GM23338 (cell line): ENCODE results near the gene ATP6V0A4. TPM values are rescaled to one million over a fixed set of nuclear protein-coding genes. Genes with fewer than 3 reads are reported as not detected.

Experiments
- ATAC-seq: fragments of 200-7000 bp; cut with Tn5 transposase; 3 replicates; pipeline ENCODE4 v1.9.1; 2020
- DNase-seq: peaks from one replicate; pipeline ENCODE4 v3.0.0-alpha.2; 2015; ENCODE audit warnings: low spot score
- H2AFZ ChIP-seq: fragments of 200-600 bp; sonication (generic); 2 replicates; pipeline ENCODE4 v1.8.0; 2016; ENCODE audit warnings: antibody characterized with exemption, mild to moderate bottlenecking, moderate library complexity
- H3F3A ChIP-seq: fragments of 200-600 bp; sonication (generic); replicated peaks from 2 replicates; pipeline ENCODE4 v1.8.0; 2017; ENCODE audit warnings: antibody characterized with exemption, mixed run types, low read depth
- H3K27ac ChIP-seq: fragments of 200-600 bp; sonication (generic); 2 replicates; pipeline ENCODE4 v1.6.1; 2016; ENCODE audit warnings: low read depth
- H3K27me3 ChIP-seq: fragments of 200-600 bp; sonication (generic); 2 replicates; pipeline ENCODE4 v1.8.0; 2016; ENCODE audit warnings: mild to moderate bottlenecking, mixed run types, moderate library complexity; ENCODE audit not compliant: insufficient read depth
- H3K36me3 ChIP-seq: fragments of 200-600 bp; sonication (generic); 2 replicates; pipeline ENCODE4 v1.8.0; 2016; ENCODE audit warnings: mild to moderate bottlenecking; ENCODE audit not compliant: insufficient read depth
- H3K4me1 ChIP-seq: fragments of 200-600 bp; sonication (generic); 2 replicates; pipeline ENCODE4 v1.8.0; 2016; ENCODE audit warnings: mild to moderate bottlenecking, moderate library complexity; ENCODE audit not compliant: insufficient read depth
- H3K4me2 ChIP-seq: fragments of 200-600 bp; sonication (generic); 2 replicates; pipeline ENCODE4 v1.7.1; 2017; ENCODE audit warnings: mixed run types
- H3K4me3 ChIP-seq: fragments of 200-600 bp; sonication (generic); 2 replicates; pipeline ENCODE4 v1.6.1; 2016; ENCODE audit warnings: mixed run types
- H3K79me2 ChIP-seq: fragments of 200-600 bp; sonication (generic); replicated peaks from 2 replicates; pipeline ENCODE4 v1.8.0; 2017; ENCODE audit warnings: mild to moderate bottlenecking; ENCODE audit not compliant: insufficient read depth
- H3K9me2 ChIP-seq: fragments of 200-600 bp; sonication (generic); 2 replicates; pipeline ENCODE4 v1.8.0; 2017; ENCODE audit not compliant: insufficient read depth
- H4K20me1 ChIP-seq: fragments of 200-600 bp; sonication (generic); replicated peaks from 2 replicates; pipeline ENCODE4 v1.8.0; 2017; ENCODE audit warnings: mild to moderate bottlenecking; ENCODE audit not compliant: insufficient read depth
- H3K27ac Mint-ChIP-seq: 2 replicates; pipeline ENCODE4 v1.8.0; 2020; ENCODE audit warnings: inconsistent platforms, mild to moderate bottlenecking, moderate library complexity, mixed read lengths
- H3K27me3 Mint-ChIP-seq: 3 replicates; pipeline ENCODE4 v1.8.0; 2022; ENCODE audit warnings: low read depth, mild to moderate bottlenecking, moderate library complexity, mixed read lengths, inconsistent platforms; ENCODE audit not compliant: insufficient read depth, poor library complexity
- H3K36me3 Mint-ChIP-seq: 3 replicates; pipeline ENCODE4 v1.8.0; 2021; ENCODE audit warnings: low read depth, mild to moderate bottlenecking, inconsistent platforms, moderate library complexity, mixed read lengths
- H3K4me1 Mint-ChIP-seq: 3 replicates; pipeline ENCODE4 v1.8.0; 2020; ENCODE audit warnings: mild to moderate bottlenecking, inconsistent platforms, mixed read lengths
- H3K4me3 Mint-ChIP-seq: 3 replicates; pipeline ENCODE4 v1.8.0; 2021; ENCODE audit warnings: moderate library complexity, mild to moderate bottlenecking, inconsistent platforms, mixed read lengths
- H3K9me3 Mint-ChIP-seq: 3 replicates; pipeline ENCODE4 v1.8.0; 2020; ENCODE audit warnings: moderate library complexity, mild to moderate bottlenecking, inconsistent platforms, mixed read lengths
- CREB1 ChIP-seq: fragments of 250-450 bp; sonication (Bioruptor Pico); IDR thresholded peaks from 2 replicates; pipeline ENCODE4 v1.5.0; 2020; ENCODE audit warnings: low read depth, mild to moderate bottlenecking, moderate library complexity
- EZH2 ChIP-seq: fragments of 200-600 bp; sonication (generic); IDR thresholded peaks from one replicate; pipeline ENCODE4 v1.8.0; 2017; ENCODE audit warnings: antibody characterized with exemption, mild to moderate bottlenecking, low read depth; ENCODE audit not compliant: unreplicated experiment
- JUNB ChIP-seq: IDR thresholded peaks from one replicate; pipeline ENCODE4 v1.6.1; 2016; ENCODE audit warnings: antibody characterized with exemption; ENCODE audit not compliant: unreplicated experiment
- NANOG ChIP-seq: IDR thresholded peaks from 2 replicates; pipeline ENCODE4 v1.6.1; 2016; ENCODE audit warnings: antibody characterized with exemption, borderline replicate concordance
- STAT1 ChIP-seq: IDR thresholded peaks from one replicate; pipeline ENCODE4 v1.6.1; 2016; ENCODE audit warnings: antibody characterized with exemption; ENCODE audit not compliant: unreplicated experiment
- ZNF331 ChIP-seq: fragments of 250-450 bp; sonication (Bioruptor Pico); IDR thresholded peaks from 2 replicates; pipeline ENCODE4 v1.5.0; 2020; ENCODE audit warnings: low read depth, mild to moderate bottlenecking, moderate library complexity
- polyA plus RNA-seq: library from polyadenylated mRNA; unstranded; fragments of >200 nt; fragmentation: Nextera tagmentation; extraction: Ambion mirVana; gene quantifications from 2 replicates; pipeline ENCODE4 v1.2.1, GENCODE V29; 2016
- total RNA-seq: library from RNA; depleted of rRNA; stranded (reverse); fragments of >200 nt; shearing (Covaris generic); gene quantifications from 2 replicates; pipeline ENCODE4 v1.2.3, GENCODE V29; 2014
- TF ChIP-seq, protein P1 (sequence below): IDR thresholded peaks from one replicate; pipeline ENCODE4 v1.6.1; 2018; ENCODE audit warnings: antibody characterized with exemption; ENCODE audit not compliant: unreplicated experiment
- TF ChIP-seq, protein P2 (sequence below): IDR thresholded peaks from 2 replicates; pipeline ENCODE4 v1.6.1; 2016; ENCODE audit warnings: antibody characterized with exemption
- TF ChIP-seq, protein P3 (sequence below), 2 experiments: fragments of 200-600 bp in 1 of 2; sonication (generic) in 1 of 2; conservative IDR thresholded peaks; 2 replicates each; pipeline versions ENCODE4 v1.5.1 to v1.6.1; 2016 to 2017; ENCODE audit warnings: antibody characterized with exemption in 2 of 2, low read depth in 2 of 2, mild to moderate bottlenecking in 2 of 2, moderate library complexity in 1 of 2
- TF ChIP-seq, protein P4 (sequence below): fragments of 250-450 bp; sonication (Bioruptor Pico); IDR thresholded peaks from 2 replicates; pipeline ENCODE4 v1.5.0; 2020; ENCODE audit warnings: mild to moderate bottlenecking, moderate library complexity

Gene ATP6V0A4
- total and polyA plus RNA-seq, 2 experiments from 2014 or later: 0.10 to 1.3 TPM

DNA sequence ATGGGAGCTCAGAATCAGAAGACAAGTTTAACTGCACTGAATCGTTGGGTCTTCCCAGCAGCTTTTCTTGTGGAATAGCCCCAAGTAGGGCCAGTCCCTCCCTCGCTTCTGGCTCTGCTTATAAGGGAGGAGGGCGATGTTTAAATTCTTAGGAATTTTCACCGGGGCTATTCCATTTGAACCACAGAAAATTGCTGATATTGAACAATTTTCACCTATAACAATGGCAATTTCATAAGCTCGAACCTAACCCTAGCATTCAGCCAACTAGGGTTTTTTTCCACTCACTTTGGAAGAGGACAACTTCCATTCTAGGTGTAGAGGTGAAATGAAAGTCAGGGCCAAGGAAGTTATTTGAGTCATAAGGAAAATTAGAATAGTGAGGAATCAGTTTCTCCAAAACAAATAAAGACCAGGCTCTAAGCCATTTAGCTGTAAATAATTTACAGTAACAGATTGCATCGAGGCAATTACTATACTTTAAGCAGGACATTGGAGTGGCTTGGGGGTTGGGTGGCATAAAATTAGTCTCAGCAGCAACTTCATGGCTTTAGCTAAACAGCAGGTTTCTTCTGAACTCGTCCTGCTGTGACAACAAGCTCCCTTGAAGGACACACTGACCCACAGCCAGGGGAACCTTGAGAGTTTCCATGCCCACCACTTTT, 1.5 kb upstream of the ATP6V0A4 start (continued):
- TF ChIP-seq, protein P1, sequence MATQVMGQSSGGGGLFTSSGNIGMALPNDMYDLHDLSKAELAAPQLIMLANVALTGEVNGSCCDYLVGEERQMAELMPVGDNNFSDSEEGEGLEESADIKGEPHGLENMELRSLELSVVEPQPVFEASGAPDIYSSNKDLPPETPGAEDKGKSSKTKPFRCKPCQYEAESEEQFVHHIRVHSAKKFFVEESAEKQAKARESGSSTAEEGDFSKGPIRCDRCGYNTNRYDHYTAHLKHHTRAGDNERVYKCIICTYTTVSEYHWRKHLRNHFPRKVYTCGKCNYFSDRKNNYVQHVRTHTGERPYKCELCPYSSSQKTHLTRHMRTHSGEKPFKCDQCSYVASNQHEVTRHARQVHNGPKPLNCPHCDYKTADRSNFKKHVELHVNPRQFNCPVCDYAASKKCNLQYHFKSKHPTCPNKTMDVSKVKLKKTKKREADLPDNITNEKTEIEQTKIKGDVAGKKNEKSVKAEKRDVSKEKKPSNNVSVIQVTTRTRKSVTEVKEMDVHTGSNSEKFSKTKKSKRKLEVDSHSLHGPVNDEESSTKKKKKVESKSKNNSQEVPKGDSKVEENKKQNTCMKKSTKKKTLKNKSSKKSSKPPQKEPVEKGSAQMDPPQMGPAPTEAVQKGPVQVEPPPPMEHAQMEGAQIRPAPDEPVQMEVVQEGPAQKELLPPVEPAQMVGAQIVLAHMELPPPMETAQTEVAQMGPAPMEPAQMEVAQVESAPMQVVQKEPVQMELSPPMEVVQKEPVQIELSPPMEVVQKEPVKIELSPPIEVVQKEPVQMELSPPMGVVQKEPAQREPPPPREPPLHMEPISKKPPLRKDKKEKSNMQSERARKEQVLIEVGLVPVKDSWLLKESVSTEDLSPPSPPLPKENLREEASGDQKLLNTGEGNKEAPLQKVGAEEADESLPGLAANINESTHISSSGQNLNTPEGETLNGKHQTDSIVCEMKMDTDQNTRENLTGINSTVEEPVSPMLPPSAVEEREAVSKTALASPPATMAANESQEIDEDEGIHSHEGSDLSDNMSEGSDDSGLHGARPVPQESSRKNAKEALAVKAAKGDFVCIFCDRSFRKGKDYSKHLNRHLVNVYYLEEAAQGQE: no peak

DNA sequence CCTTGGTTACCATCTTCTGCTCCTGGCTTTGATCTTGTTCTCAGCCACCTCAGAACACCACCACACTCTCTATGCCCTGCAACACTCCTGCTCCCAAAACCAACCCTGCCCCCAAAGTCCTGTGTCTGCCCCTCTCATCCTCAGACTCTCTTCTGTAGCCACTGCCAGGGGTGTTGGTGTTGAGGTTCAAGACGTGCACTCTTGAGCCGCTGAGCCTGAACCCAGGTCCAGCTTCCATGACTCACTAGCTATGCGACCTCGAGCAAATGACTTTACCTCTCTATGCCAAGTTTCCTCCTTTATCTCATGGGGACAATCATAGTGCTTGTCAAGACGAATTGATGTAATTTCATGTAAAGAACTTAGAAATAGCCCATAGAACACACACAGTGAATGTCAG, 840 bp upstream of the ATP6V0A4 start:
- Mint-ChIP-seq H3K9me3 (no peaks in the 10 kb centered on the region), H3K4me3 (peak overlapping the region; percentile 47; the same call in 2 of the 3 replicates), H3K27me3 (peaks cover 8% of the 10 kb centered on the region), H3K27ac (no peak overlapping the region), H3K36me3 (no peaks in the 10 kb centered on the region), H3K4me1 (peaks cover 32% of the 10 kb centered on the region)
- no peaks in the 10 kb centered on the region for H4K20me1 ChIP-seq
- no peaks in the 10 kb centered on the region for H3K79me2 ChIP-seq
- peaks cover 4% of the 10 kb centered on the region; the same call in 1 of the 2 replicates for H3K9me2 ChIP-seq
- no peak overlapping the region for H3K4me3 ChIP-seq
- H3K36me3 ChIP-seq: no peaks in the 10 kb centered on the region
- peaks cover 21% of the 10 kb centered on the region for H3K4me1 ChIP-seq
- 0 out of 2 replicates have a peak overlapping the region, but pooled peaks have one; percentile 72 for H3K4me2 ChIP-seq
- no peak overlapping the region for H3K27ac ChIP-seq
- H3F3A ChIP-seq: 0 out of 2 replicates have a peak, but pooled peaks cover 4% of the 10 kb centered on the region
- peak overlapping the region; percentile 87; the same call in 1 of the 2 replicates for H2AFZ ChIP-seq
- ATAC-seq (no peak), DNase-seq (no peak)
- H3K27me3 ChIP-seq: no peaks in the 10 kb centered on the region
- TF ChIP-seq NANOG (no peak), EZH2 (no peak), CREB1 (CRISPR knock-in tag) (no peak), JUNB (no peak), STAT1 (no peak), ZNF331 (no peak)
- TF ChIP-seq, protein P2, sequence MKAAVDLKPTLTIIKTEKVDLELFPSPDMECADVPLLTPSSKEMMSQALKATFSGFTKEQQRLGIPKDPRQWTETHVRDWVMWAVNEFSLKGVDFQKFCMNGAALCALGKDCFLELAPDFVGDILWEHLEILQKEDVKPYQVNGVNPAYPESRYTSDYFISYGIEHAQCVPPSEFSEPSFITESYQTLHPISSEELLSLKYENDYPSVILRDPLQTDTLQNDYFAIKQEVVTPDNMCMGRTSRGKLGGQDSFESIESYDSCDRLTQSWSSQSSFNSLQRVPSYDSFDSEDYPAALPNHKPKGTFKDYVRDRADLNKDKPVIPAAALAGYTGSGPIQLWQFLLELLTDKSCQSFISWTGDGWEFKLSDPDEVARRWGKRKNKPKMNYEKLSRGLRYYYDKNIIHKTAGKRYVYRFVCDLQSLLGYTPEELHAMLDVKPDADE: no peak
- TF ChIP-seq, protein P3, sequence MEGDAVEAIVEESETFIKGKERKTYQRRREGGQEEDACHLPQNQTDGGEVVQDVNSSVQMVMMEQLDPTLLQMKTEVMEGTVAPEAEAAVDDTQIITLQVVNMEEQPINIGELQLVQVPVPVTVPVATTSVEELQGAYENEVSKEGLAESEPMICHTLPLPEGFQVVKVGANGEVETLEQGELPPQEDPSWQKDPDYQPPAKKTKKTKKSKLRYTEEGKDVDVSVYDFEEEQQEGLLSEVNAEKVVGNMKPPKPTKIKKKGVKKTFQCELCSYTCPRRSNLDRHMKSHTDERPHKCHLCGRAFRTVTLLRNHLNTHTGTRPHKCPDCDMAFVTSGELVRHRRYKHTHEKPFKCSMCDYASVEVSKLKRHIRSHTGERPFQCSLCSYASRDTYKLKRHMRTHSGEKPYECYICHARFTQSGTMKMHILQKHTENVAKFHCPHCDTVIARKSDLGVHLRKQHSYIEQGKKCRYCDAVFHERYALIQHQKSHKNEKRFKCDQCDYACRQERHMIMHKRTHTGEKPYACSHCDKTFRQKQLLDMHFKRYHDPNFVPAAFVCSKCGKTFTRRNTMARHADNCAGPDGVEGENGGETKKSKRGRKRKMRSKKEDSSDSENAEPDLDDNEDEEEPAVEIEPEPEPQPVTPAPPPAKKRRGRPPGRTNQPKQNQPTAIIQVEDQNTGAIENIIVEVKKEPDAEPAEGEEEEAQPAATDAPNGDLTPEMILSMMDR (conservative IDR thresholded peaks at IDR 0.05; ENCODE audit: low read depth in 2 of 2): no peak
- TF ChIP-seq, protein P4, sequence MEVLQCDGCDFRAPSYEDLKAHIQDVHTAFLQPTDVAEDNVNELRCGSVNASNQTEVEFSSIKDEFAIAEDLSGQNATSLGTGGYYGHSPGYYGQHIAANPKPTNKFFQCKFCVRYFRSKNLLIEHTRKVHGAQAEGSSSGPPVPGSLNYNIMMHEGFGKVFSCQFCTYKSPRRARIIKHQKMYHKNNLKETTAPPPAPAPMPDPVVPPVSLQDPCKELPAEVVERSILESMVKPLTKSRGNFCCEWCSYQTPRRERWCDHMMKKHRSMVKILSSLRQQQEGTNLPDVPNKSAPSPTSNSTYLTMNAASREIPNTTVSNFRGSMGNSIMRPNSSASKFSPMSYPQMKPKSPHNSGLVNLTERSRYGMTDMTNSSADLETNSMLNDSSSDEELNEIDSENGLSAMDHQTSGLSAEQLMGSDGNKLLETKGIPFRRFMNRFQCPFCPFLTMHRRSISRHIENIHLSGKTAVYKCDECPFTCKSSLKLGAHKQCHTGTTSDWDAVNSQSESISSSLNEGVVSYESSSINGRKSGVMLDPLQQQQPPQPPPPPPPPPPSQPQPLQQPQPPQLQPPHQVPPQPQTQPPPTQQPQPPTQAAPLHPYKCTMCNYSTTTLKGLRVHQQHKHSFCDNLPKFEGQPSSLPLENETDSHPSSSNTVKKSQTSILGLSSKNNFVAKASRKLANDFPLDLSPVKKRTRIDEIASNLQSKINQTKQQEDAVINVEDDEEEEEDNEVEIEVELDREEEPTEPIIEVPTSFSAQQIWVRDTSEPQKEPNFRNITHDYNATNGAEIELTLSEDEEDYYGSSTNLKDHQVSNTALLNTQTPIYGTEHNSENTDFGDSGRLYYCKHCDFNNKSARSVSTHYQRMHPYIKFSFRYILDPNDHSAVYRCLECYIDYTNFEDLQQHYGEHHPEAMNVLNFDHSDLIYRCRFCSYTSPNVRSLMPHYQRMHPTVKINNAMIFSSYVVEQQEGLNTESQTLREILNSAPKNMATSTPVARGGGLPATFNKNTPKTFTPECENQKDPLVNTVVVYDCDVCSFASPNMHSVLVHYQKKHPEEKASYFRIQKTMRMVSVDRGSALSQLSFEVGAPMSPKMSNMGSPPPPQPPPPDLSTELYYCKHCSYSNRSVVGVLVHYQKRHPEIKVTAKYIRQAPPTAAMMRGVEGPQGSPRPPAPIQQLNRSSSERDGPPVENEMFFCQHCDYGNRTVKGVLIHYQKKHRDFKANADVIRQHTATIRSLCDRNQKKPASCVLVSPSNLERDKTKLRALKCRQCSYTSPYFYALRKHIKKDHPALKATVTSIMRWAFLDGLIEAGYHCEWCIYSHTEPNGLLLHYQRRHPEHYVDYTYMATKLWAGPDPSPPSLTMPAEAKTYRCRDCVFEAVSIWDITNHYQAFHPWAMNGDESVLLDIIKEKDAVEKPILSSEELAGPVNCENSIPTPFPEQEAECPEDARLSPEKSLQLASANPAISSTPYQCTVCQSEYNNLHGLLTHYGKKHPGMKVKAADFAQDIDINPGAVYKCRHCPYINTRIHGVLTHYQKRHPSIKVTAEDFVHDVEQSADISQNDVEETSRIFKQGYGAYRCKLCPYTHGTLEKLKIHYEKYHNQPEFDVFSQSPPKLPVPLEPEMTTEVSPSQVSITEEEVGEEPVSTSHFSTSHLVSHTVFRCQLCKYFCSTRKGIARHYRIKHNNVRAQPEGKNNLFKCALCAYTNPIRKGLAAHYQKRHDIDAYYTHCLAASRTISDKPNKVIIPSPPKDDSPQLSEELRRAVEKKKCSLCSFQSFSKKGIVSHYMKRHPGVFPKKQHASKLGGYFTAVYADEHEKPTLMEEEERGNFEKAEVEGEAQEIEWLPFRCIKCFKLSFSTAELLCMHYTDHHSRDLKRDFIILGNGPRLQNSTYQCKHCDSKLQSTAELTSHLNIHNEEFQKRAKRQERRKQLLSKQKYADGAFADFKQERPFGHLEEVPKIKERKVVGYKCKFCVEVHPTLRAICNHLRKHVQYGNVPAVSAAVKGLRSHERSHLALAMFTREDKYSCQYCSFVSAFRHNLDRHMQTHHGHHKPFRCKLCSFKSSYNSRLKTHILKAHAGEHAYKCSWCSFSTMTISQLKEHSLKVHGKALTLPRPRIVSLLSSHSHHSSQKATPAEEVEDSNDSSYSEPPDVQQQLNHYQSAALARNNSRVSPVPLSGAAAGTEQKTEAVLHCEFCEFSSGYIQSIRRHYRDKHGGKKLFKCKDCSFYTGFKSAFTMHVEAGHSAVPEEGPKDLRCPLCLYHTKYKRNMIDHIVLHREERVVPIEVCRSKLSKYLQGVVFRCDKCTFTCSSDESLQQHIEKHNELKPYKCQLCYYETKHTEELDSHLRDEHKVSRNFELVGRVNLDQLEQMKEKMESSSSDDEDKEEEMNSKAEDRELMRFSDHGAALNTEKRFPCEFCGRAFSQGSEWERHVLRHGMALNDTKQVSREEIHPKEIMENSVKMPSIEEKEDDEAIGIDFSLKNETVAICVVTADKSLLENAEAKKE (CRISPR knock-in tag): no peak
